B cell (primary cell): ENCODE measurements around the gene FNDC11. TPM values are rescaled to one million over a fixed set of nuclear protein-coding genes. Genes with fewer than 3 reads are reported as not detected.

ENCODE experiments used
- ATAC-seq: fragments of 200-7000 bp; cut with Tn5 transposase; one replicate; pipeline ENCODE4 v1.10.0; 2021; ENCODE audit warnings: low read depth, mild to moderate bottlenecking, moderate number of reproducible peaks, moderate library complexity
- CTCF ChIA-PET: fragments of 350-600 bp; sonication (Branson Sonifier 250); formaldehyde crosslinking; loops from one replicate; lab custom pipeline; 2021; ENCODE audit warnings: antibody characterized with exemption, inconsistent platforms; lab: Charles Lee
- POLR2A ChIA-PET: fragments of 350-600 bp; sonication (Branson Sonifier 250); formaldehyde crosslinking; loops from one replicate; lab custom pipeline; 2021; ENCODE audit warnings: antibody characterized with exemption; lab: Charles Lee
- DNase-seq: peaks from one replicate; pipeline ENCODE4 v3.0.0; 2013
- H2AFZ ChIP-seq: 2 replicates; pipeline ENCODE4 v1.6.1; 2012; ENCODE audit warnings: mild to moderate bottlenecking, low read depth, low read length; ENCODE audit not compliant: insufficient read depth, poor library complexity, severe bottlenecking
- H3K27ac ChIP-seq, 2 donors: 1 replicate in 1 of 2; 2 replicates in 1 of 2; pipeline ENCODE4 v1.5.1; 2012 to 2013; ENCODE audit warnings: low read length in 2 of 2, mild to moderate bottlenecking in 2 of 2, moderate library complexity in 1 of 2
- H3K27me3 ChIP-seq, 4 experiments: fragments of 200-600 bp in 1 of 4; sonication (generic) in 1 of 4; replicated peaks in 1 of 4; 1 replicate in 2 of 4; 2 replicates in 2 of 4; pipeline versions ENCODE4 v1.6.1 to v1.7.0; 2013 to 2016; ENCODE audit warnings: low read length in 3 of 4, mild to moderate bottlenecking in 2 of 4, mixed read lengths in 1 of 4, moderate library complexity in 1 of 4; ENCODE audit not compliant: insufficient read depth in 4 of 4, control insufficient read depth in 3 of 4; ENCODE audit errors: control extremely low read depth in 1 of 4
- H3K36me3 ChIP-seq, 2 experiments: replicated peaks in 1 of 2; 1 replicate in 1 of 2; 2 replicates in 1 of 2; pipeline versions ENCODE4 v1.6.1 to v1.7.1; 2013; ENCODE audit warnings: low read length in 1 of 2; ENCODE audit not compliant: insufficient read depth in 2 of 2, control insufficient read depth in 1 of 2; ENCODE audit errors: control extremely low read depth in 1 of 2, extremely low read depth in 1 of 2
- H3K4me1 ChIP-seq, 2 donors: fragments of 200-600 bp in 1 of 2; sonication (generic) in 1 of 2; 1 replicate in 1 of 2; 2 replicates in 1 of 2; pipeline versions ENCODE4 v1.5.1 to v1.6.1; 2013 to 2017; ENCODE audit warnings: low read length in 2 of 2; ENCODE audit not compliant: control insufficient read depth in 2 of 2, insufficient read depth in 2 of 2
- H3K4me2 ChIP-seq: replicated peaks from 2 replicates; pipeline ENCODE3; 2012; ENCODE audit warnings: mild to moderate bottlenecking, low read depth, low read length; ENCODE audit not compliant: poor library complexity, severe bottlenecking
- H3K4me3 ChIP-seq, 5 experiments: fragments of 200-600 bp in 1 of 5; sonication (generic) in 1 of 5; 1 replicate in 3 of 5; 2 replicates in 2 of 5; pipeline versions ENCODE4 v1.5.1 to v1.7.0; 2011 to 2016; ENCODE audit warnings: low read length in 4 of 5, mild to moderate bottlenecking in 4 of 5, low read depth in 2 of 5, control low read depth in 1 of 5, moderate library complexity in 1 of 5; ENCODE audit not compliant: insufficient read depth in 1 of 5; ENCODE audit errors: control extremely low read depth in 1 of 5, extremely low read depth in 1 of 5
- H3K79me2 ChIP-seq: fragments of 200-600 bp; sonication (generic); one replicate; pipeline ENCODE4 v1.6.0; 2016; ENCODE audit warnings: low read length; ENCODE audit not compliant: control insufficient read depth, insufficient read depth
- H3K9ac ChIP-seq: fragments of 200-600 bp; sonication (generic); 2 replicates; pipeline ENCODE4 v1.6.1; 2017; ENCODE audit warnings: mild to moderate bottlenecking, low read length, moderate library complexity
- H3K9me3 ChIP-seq, 3 donors: one replicate each; pipeline versions ENCODE4 v1.6.1 to v1.7.1; 2013; ENCODE audit warnings: low read length in 2 of 3; ENCODE audit not compliant: control insufficient read depth in 2 of 3, insufficient read depth in 1 of 3; ENCODE audit errors: control extremely low read depth in 1 of 3
- H4K20me1 ChIP-seq: 2 replicates; pipeline ENCODE4 v1.6.0; 2012; ENCODE audit warnings: mild to moderate bottlenecking, low read length; ENCODE audit not compliant: insufficient read depth, control insufficient read depth, poor library complexity, severe bottlenecking
- H3K27ac Mint-ChIP-seq: one replicate; pipeline ENCODE4 v1.8.0; 2021; ENCODE audit warnings: mixed read lengths
- H3K27me3 Mint-ChIP-seq: one replicate; pipeline ENCODE4 v1.8.0; 2021; ENCODE audit warnings: mixed read lengths
- H3K4me1 Mint-ChIP-seq: one replicate; pipeline ENCODE4 v1.8.0; 2021; ENCODE audit warnings: mixed read lengths
- H3K4me3 Mint-ChIP-seq: one replicate; pipeline ENCODE4 v1.8.0; 2021; ENCODE audit warnings: mixed read lengths
- H3K9me3 Mint-ChIP-seq: one replicate; pipeline ENCODE4 v1.8.0; 2022; ENCODE audit warnings: mixed read lengths; ENCODE audit not compliant: insufficient read depth
- CTCF ChIP-seq: fragments of 200-600 bp; IDR thresholded peaks from one replicate; pipeline ENCODE4 v1.8.0; 2022; ENCODE audit warnings: antibody characterized with exemption, mild to moderate bottlenecking
- EZH2 ChIP-seq: IDR thresholded peaks from 2 replicates; pipeline ENCODE4 v1.6.1; 2012; ENCODE audit warnings: borderline replicate concordance, low read depth, mild to moderate bottlenecking, moderate library complexity, low read length; ENCODE audit not compliant: insufficient read depth, poor library complexity, severe bottlenecking
- WGBS: methylation state at CpG from one replicate; pipeline ENCODE4 v1.1.5; 2013; ENCODE audit warnings: missing lambda C conversion rate; ENCODE audit not compliant: insufficient coverage; 5-methylcytosine and 5-hydroxymethylcytosine counted together
- intact Hi-C: fragments of 100-400 bp; cut with micrococcal nuclease; formaldehyde crosslinking; loops from one replicate; pipeline ENCODE4 v1.10.0; 2022
- polyA plus RNA-seq: library from polyadenylated mRNA; depleted of rRNA; stranded (reverse); fragments of >200 nt; gene quantifications from 2 replicates; pipeline ENCODE4 v1.2.3, GENCODE V29; 2012
- total RNA-seq, 2 donors: library from RNA; stranded (reverse); fragments of 120-200 nt in 1 of 2; gene quantifications; 1 replicate in 1 of 2; 2 replicates in 1 of 2; pipeline versions ENCODE4 v1.2.3 to v1.2.4, GENCODE V29; 2013 to 2022

FNDC11 gene
- total and polyA plus RNA-seq, 2 donors (not counting 1 experiment from before 2014, with no cell fraction given) = 3.8 to 34.2 TPM

GRCh38 chr20:63576311-63576710, 22.4 kb downstream of the FNDC11 start:
- no peak overlapping the region for H3K27ac Mint-ChIP-seq
- peak overlapping the region; percentile 11 for H3K4me3 Mint-ChIP-seq
- intact Hi-C loops = no loop called here
- peaks cover 14 to 33% of the 10 kb centered on the region in 2 donors for H3K4me1 ChIP-seq
- H3K27me3 Mint-ChIP-seq = no peaks in the 10 kb centered on the region
- H3K4me2 ChIP-seq = no peak overlapping the region
- peaks cover 21% of the 10 kb centered on the region for H3K79me2 ChIP-seq
- H4K20me1 ChIP-seq = peaks cover 22% of the 10 kb centered on the region
- no peak overlapping the region for H2AFZ ChIP-seq
- H3K9ac ChIP-seq = no peak overlapping the region
- peaks cover 0 to 13% of the 10 kb centered on the region in 2 experiments for H3K36me3 ChIP-seq
- POLR2A ChIA-PET = no interaction called here
- no peaks in the 10 kb centered on the region for H3K9me3 Mint-ChIP-seq
- DNase-seq (no peak), ATAC-seq (no peak)
- CTCF ChIA-PET = interaction anchor here (1.5 to 3.4 kb wide), 2 partner anchors 38 to 397 kb away, joined by 3 to 16 read pairs; partner anchors contain the start of gene PTK6
- 94% methylated on average over 3 of the region's 7 CpGs for WGBS
- H3K27me3 ChIP-seq = no peaks in the 10 kb centered on the region
- H3K4me3 ChIP-seq = no peak overlapping the region
- no peaks in the 10 kb centered on the region for H3K9me3 ChIP-seq
- H3K27ac ChIP-seq = no peak overlapping the region
- H3K4me1 Mint-ChIP-seq = peaks cover 9% of the 10 kb centered on the region
- TF ChIP-seq EZH2 (no peak), CTCF (no peak)

GRCh38 chr20:63577317-63577894, 23.4 kb downstream of the FNDC11 start:
- DNase-seq (no peak), ATAC-seq (no peak)
- intact Hi-C loops = no loop called here
- 93% methylated on average over 16 of the region's 19 CpGs for WGBS
- Mint-ChIP-seq H3K4me1 (peaks cover 9% of the 10 kb centered on the region), H3K27me3 (no peaks in the 10 kb centered on the region), H3K9me3 (no peaks in the 10 kb centered on the region), H3K4me3 (no peak overlapping the region), H3K27ac (no peak overlapping the region)
- TF ChIP-seq EZH2 = no peak
- no peak for TF ChIP-seq CTCF
- H3K4me1 ChIP-seq = peaks cover 14 to 28% of the 10 kb centered on the region in 2 donors
- H3K27ac ChIP-seq = no peak overlapping the region
- no peak overlapping the region for H2AFZ ChIP-seq
- ChIA-PET POLR2A (interaction anchor here (0.7 kb wide), 1 partner anchor 39 kb away, joined by 5 read pairs; no protein-coding TSS in a partner anchor), CTCF (interaction anchor here (0.6 to 3.4 kb wide), 7 partner anchors 10 to 398 kb away, joined by 3 to 16 read pairs (median 3); partner anchors contain the start of gene PTK6)
- H4K20me1 ChIP-seq = peaks cover 11% of the 10 kb centered on the region
- H3K9ac ChIP-seq = no peak overlapping the region
- H3K9me3 ChIP-seq = no peaks in the 10 kb centered on the region
- H3K27me3 ChIP-seq = no peaks in the 10 kb centered on the region
- H3K79me2 ChIP-seq = peaks cover 14% of the 10 kb centered on the region
- no peak overlapping the region for H3K4me3 ChIP-seq
- peaks cover 0 to 5% of the 10 kb centered on the region in 2 experiments for H3K36me3 ChIP-seq
- H3K4me2 ChIP-seq = no peak overlapping the region
